AG04449 (cell line): ENCODE measurements around the gene RNU6-7.

ENCODE experiments used
- CTCF ChIA-PET: fragments of 350-600 bp; formaldehyde crosslinking; extraction: SDS; loops from one replicate; lab custom pipeline; 2021; ENCODE audit warnings: antibody characterized with exemption; lab: Yijun Ruan, JAX
- POLR2A ChIA-PET: fragments of 400-600, 350-600 bp; formaldehyde crosslinking; extraction: SDS; loops from one replicate; lab custom pipeline; 2020; ENCODE audit warnings: antibody characterized with exemption, inconsistent platforms; lab: Yijun Ruan, JAX
- DNase-seq: peaks from one replicate; pipeline ENCODE4 v3.0.0-alpha.2; 2010; ENCODE audit warnings: low read depth, low spot score
- H3K4me3 ChIP-seq: 2 replicates; pipeline ENCODE4 v1.5.1; 2011; ENCODE audit warnings: low read depth, mild to moderate bottlenecking, control low read depth, low read length
- TF ChIP-seq, protein P1 (sequence below): IDR thresholded peaks from one replicate; pipeline ENCODE4 v1.5.1; 2011; ENCODE audit warnings: mild to moderate bottlenecking, moderate library complexity, low read length, control low read depth, inconsistent platforms; ENCODE audit not compliant: insufficient read depth; ENCODE audit errors: missing control alignments

Gene RNU6-7

DNA sequence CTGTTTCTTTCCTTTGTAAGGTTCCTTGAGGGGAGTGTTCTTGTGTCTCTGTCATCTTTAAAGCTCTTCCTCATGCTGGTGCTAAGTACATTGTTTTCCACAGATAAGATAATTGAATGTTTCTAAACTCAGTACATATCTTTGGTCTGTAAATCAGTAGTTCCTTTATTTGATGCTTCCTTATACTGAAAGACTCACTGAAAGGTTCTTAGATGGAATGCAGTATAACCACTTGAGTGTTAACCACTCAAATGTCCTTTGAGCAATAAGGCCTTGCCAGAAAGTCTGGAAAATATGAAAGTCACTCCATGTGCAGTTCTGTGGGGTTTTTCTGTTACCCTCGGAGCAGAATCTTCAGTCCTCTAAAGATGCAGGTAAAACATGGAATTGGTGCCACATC is 24.2 kb downstream of the RNU6-7 start:
- TF ChIP-seq, protein P1, sequence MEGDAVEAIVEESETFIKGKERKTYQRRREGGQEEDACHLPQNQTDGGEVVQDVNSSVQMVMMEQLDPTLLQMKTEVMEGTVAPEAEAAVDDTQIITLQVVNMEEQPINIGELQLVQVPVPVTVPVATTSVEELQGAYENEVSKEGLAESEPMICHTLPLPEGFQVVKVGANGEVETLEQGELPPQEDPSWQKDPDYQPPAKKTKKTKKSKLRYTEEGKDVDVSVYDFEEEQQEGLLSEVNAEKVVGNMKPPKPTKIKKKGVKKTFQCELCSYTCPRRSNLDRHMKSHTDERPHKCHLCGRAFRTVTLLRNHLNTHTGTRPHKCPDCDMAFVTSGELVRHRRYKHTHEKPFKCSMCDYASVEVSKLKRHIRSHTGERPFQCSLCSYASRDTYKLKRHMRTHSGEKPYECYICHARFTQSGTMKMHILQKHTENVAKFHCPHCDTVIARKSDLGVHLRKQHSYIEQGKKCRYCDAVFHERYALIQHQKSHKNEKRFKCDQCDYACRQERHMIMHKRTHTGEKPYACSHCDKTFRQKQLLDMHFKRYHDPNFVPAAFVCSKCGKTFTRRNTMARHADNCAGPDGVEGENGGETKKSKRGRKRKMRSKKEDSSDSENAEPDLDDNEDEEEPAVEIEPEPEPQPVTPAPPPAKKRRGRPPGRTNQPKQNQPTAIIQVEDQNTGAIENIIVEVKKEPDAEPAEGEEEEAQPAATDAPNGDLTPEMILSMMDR = no peak
- ChIA-PET CTCF (interaction anchor here (0.9 kb wide), 1 partner anchor 10 kb away, joined by 3 read pairs; no protein-coding TSS in a partner anchor), POLR2A (interaction anchor here (0.5 kb wide), 1 partner anchor 261 kb away, joined by 3 read pairs; no protein-coding TSS in a partner anchor)
- no peak for DNase-seq
- no peak overlapping the region for H3K4me3 ChIP-seq

DNA sequence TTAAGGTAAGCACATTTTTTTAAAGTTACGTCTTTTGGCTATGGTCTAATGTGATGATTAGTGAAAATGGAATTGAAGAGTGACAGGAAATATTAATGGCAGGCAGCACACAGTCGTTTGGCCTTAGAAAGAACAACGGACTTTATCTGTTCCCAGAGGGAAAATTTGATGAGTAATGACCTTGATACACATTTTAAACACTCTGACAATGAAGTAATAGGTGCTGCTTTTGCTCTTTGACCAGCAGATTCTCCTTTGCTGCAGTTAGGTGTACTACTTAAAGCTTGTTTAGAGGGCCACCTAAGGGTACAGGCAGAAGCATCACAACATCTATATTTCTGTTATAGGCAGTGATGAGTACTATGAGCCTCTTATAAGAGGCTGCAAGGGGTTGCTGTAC is 28.3 kb downstream of the RNU6-7 start:
- DNase-seq = no peak
- H3K4me3 ChIP-seq = no peak overlapping the region
- ChIA-PET CTCF (interaction anchor here (1.3 to 2.3 kb wide), 2 partner anchors 22 to 154 kb away, joined by 4 to 17 read pairs; partner anchors contain the start of gene ARHGAP5), POLR2A (no interaction called here)
- TF ChIP-seq, protein P1 = no peak

DNA sequence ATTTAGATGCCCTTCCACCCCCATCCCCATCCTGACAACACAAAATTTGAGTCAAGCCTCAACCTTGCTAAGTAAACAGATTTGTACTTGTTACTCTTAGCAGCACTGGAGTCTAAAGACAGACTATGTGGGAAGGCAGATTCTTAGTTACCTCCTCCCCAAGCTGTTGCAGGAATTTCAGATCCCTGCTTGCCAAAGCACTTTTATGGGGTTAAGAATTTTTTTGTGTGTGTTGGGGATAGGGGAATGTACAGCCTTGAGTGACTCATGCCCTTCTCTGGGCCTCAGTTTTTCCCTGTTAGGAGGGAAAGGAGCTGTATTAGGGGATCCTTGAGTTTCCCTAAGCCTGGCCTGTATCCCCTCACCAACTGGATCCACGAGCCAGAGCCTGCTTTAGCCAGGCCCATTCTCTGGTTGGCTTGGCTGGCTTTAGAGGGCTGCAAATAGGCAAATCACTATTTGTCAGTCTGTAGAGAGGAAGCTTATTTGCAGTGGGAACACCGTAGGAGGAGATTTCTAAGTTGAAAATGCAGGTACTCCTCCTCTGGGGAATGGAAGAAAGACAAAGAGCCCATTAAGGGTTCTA is 28.9 kb downstream of the RNU6-7 start:
- CTCF ChIA-PET = interaction anchor here (0.8 to 2.3 kb wide), 3 partner anchors 21 to 157 kb away, joined by 3 to 17 read pairs (median 4); partner anchors contain the start of gene ARHGAP5
- POLR2A ChIA-PET = no interaction called here
- peak; percentile 70 for DNase-seq
- H3K4me3 ChIP-seq = no peak overlapping the region
- TF ChIP-seq, protein P1 = no peak

DNA sequence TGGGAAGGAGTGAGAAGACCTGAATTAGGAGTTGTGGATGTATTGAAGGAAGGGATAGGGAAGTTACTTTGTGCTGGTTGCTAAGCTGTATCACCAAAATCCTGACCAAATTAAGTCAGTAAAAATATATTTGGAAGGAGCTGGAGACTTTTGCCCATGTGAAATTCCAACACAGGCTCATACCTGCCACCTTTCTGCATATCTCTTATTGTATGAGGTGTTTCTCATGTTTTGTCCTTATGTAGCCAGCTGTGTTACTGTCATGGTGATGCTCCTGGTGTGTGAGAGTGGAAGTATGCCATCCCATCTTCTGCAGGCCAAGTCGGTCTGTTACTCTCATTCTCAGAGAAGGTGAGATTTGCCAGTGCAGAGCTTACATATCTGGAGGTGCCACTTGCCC is 30.6 kb downstream of the RNU6-7 start:
- ChIA-PET CTCF (interaction anchor here (0.9 to 1.3 kb wide), 6 partner anchors 8 to 298 kb away, joined by 3 to 7 read pairs (median 4); no protein-coding TSS in a partner anchor), POLR2A (no interaction called here)
- DNase-seq = no peak
- TF ChIP-seq, protein P1 = no peak
- no peak overlapping the region for H3K4me3 ChIP-seq

DNA sequence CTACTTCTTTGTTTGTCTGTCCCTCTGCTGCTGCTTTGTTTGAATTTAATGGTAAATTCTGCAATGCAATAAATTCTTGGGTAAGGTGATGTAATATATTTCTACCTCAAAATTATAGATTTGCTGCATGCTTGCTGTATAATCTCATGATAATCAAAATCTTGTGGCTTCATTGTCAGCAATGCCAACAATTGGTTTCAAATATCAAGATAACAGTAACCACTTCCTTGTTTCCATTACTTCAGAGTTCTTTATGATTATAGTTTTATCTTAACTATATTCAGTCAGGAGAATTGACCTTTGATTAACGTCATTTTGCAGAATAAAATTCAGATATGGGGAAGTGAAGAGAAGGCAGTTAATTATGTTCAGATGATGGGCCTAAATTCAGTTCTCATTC is 31.4 kb downstream of the RNU6-7 start:
- no peak overlapping the region for H3K4me3 ChIP-seq
- ChIA-PET POLR2A (no interaction called here), CTCF (interaction anchor here (1.0 to 1.3 kb wide), 4 partner anchors 9 to 298 kb away, joined by 3 to 7 read pairs (median 4); no protein-coding TSS in a partner anchor)
- no peak for DNase-seq
- TF ChIP-seq, protein P1 = no peak

DNA sequence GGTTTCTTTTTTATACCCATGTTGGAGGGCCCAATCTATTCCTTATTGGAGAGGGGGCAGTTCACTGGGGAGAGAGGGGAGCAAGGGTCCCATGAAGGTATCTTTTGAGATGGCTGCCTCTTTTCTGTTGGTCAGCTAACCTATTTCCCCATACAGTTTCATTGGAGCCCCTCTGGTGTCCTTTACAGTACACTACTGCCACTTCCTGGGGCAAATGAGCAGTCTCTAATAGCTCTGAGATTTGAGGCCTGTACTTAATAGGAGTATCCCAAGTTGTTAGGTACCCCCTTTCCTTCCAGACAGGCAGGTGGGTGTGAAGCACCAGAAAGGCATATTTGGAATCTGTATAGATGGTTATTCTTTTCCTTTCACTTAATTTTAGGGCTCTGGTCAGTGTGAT is 42.6 kb downstream of the RNU6-7 start:
- ChIA-PET POLR2A (no interaction called here), CTCF (interaction anchor here (1.0 to 7.6 kb wide), 11 partner anchors 8 to 739 kb away, joined by 3 to 58 read pairs (median 4); no protein-coding TSS in a partner anchor)
- no peak for DNase-seq
- no peak overlapping the region for H3K4me3 ChIP-seq
- TF ChIP-seq, protein P1 = peak; percentile 37
